NCI-H1105 (cell line): ENCODE results near the gene RS1.

Experiments used
- DNase-seq: peaks from one replicate; lab custom pipeline; 2025; lab: John Stamatoyannopoulos, UW

Gene RS1

GRCh38 chrX:18598413-18598812, 73.5 kb downstream of the RS1 start:
- no peak for DNase-seq

GRCh38 chrX:18596096-18596495, 75.8 kb downstream of the RS1 start:
- no peak for DNase-seq

GRCh38 chrX:18594079-18594478, 77.8 kb downstream of the RS1 start:
- no peak for DNase-seq

GRCh38 chrX:18591834-18592233, 80.1 kb downstream of the RS1 start:
- no peak for DNase-seq
